Liver (tissue), 9 donors: ENCODE data around the gene MOGAT3. TPM values are rescaled to one million over a fixed set of nuclear protein-coding genes. Genes with fewer than 3 reads are reported as not detected.

Experiments
- DNase-seq: peaks from one replicate; pipeline ENCODE4 v3.0.0-alpha.2; 2017; ENCODE audit warnings: low spot score
- H3K27ac ChIP-seq, 2 donors: one replicate each; pipeline ENCODE4 v1.7.0; 2013; ENCODE audit warnings: inconsistent platforms in 2 of 2, low read length in 2 of 2, control low read depth in 1 of 2, low read depth in 1 of 2, mild to moderate bottlenecking in 1 of 2
- H3K27me3 ChIP-seq, 4 donors: one replicate each; pipeline versions ENCODE4 v1.6.1 to v1.7.0; 2013; ENCODE audit warnings: low read length in 3 of 4, inconsistent platforms in 1 of 4, mild to moderate bottlenecking in 1 of 4, moderate library complexity in 1 of 4; ENCODE audit not compliant: control insufficient read depth in 4 of 4, insufficient read depth in 4 of 4
- H3K36me3 ChIP-seq, 4 donors: one replicate each; pipeline versions ENCODE4 v1.6.1 to v1.7.0; 2013; ENCODE audit warnings: low read length in 3 of 4, mild to moderate bottlenecking in 3 of 4, low read depth in 1 of 4, moderate library complexity in 1 of 4; ENCODE audit not compliant: control insufficient read depth in 4 of 4, insufficient read depth in 3 of 4
- H3K4me1 ChIP-seq, 4 donors: one replicate each; pipeline versions ENCODE4 v1.6.1 to v1.7.0; 2013; ENCODE audit warnings: low read length in 3 of 4, mild to moderate bottlenecking in 3 of 4, moderate library complexity in 1 of 4; ENCODE audit not compliant: control insufficient read depth in 4 of 4, insufficient read depth in 4 of 4
- H3K4me3 ChIP-seq, 3 donors: one replicate each; pipeline versions ENCODE4 v1.6.1 to v1.7.0; 2013; ENCODE audit warnings: low read length in 3 of 3, control low read depth in 1 of 3, low read depth in 1 of 3, mild to moderate bottlenecking in 1 of 3
- H3K9ac ChIP-seq, 2 donors: one replicate each; pipeline ENCODE4 v1.7.0; 2013; ENCODE audit warnings: low read length in 2 of 2, mild to moderate bottlenecking in 2 of 2, moderate library complexity in 2 of 2, control low read depth in 1 of 2, low read depth in 1 of 2
- H3K9me3 ChIP-seq, 4 donors: one replicate each; pipeline versions ENCODE4 v1.6.1 to v1.7.0; 2013; ENCODE audit warnings: low read length in 3 of 4; ENCODE audit not compliant: control insufficient read depth in 4 of 4
- ATF3 ChIP-seq: IDR thresholded peaks from 2 replicates; pipeline ENCODE4 v1.6.1; 2016; ENCODE audit warnings: antibody characterized with exemption
- CTCF ChIP-seq: fragments of 150-350 bp; IDR thresholded peaks from 2 replicates; pipeline ENCODE4 v1.5.1; 2017; ENCODE audit warnings: improper control_type of control experiment, low read depth, low read length; ENCODE audit not compliant: missing input control
- EGR1 ChIP-seq, 2 donors: IDR thresholded peaks; 2 replicates each; pipeline ENCODE4 v1.6.1; 2016 to 2018; ENCODE audit warnings: antibody characterized with exemption in 2 of 2, low read depth in 2 of 2
- FOXA1 ChIP-seq: IDR thresholded peaks from 2 replicates; pipeline ENCODE4 v1.6.1; 2016; ENCODE audit warnings: antibody characterized with exemption
- FOXA2 ChIP-seq: IDR thresholded peaks from 2 replicates; pipeline ENCODE4 v1.6.1; 2016; ENCODE audit warnings: antibody characterized with exemption
- GABPA ChIP-seq, 2 donors: IDR thresholded peaks in 1 of 2; conservative IDR thresholded peaks in 1 of 2; 2 replicates each; pipeline ENCODE4 v1.6.1; 2016; ENCODE audit warnings: antibody characterized with exemption in 2 of 2, mild to moderate bottlenecking in 1 of 2, moderate library complexity in 1 of 2
- HNF4A ChIP-seq, 2 donors: conservative IDR thresholded peaks; 2 replicates each; pipeline ENCODE4 v1.6.1; 2016; ENCODE audit warnings: antibody characterized with exemption in 2 of 2, mild to moderate bottlenecking in 2 of 2
- MAX ChIP-seq: IDR thresholded peaks from 2 replicates; pipeline ENCODE4 v1.6.1; 2016; ENCODE audit warnings: antibody characterized with exemption
- NR2F2 ChIP-seq: IDR thresholded peaks from 2 replicates; pipeline ENCODE4 v1.6.1; 2016; ENCODE audit warnings: antibody characterized with exemption
- RAD21 ChIP-seq, 2 donors: IDR thresholded peaks; 2 replicates each; pipeline ENCODE4 v1.6.1; 2016; ENCODE audit warnings: antibody characterized with exemption in 2 of 2, mild to moderate bottlenecking in 2 of 2
- RXRA ChIP-seq, 2 donors: IDR thresholded peaks; 2 replicates each; pipeline ENCODE4 v1.6.1; 2017 to 2018; ENCODE audit warnings: antibody characterized with exemption in 2 of 2, mild to moderate bottlenecking in 1 of 2
- SP1 ChIP-seq: IDR thresholded peaks from 2 replicates; pipeline ENCODE4 v1.6.1; 2018; ENCODE audit warnings: antibody characterized with exemption, mild to moderate bottlenecking
- TAF1 ChIP-seq: conservative IDR thresholded peaks from 2 replicates; pipeline ENCODE4 v1.6.1; 2016; ENCODE audit warnings: antibody characterized with exemption, mild to moderate bottlenecking
- ZBTB33 ChIP-seq: IDR thresholded peaks from 2 replicates; pipeline ENCODE4 v1.6.1; 2016; ENCODE audit warnings: antibody characterized with exemption
- WGBS: extraction: QIAGEN DNeasy Blood & Tissue Kit; methylation state at CpG from one replicate; pipeline ENCODE4 v1.1.7; 2013; 5-methylcytosine and 5-hydroxymethylcytosine counted together
- polyA plus RNA-seq, 2 donors: library from polyadenylated mRNA; stranded (reverse) in 1 of 2; unstranded in 1 of 2; fragments of 200-250 nt in 1 of 2; fragments of >200 nt in 1 of 2; fragmentation: Nextera tagmentation in 1 of 2; extraction: Ambion mirVana in 1 of 2; gene quantifications; one replicate each; pipeline versions ENCODE4 v1.2.1 to v1.2.3, GENCODE V29; 2013 to 2015
- total RNA-seq, 2 donors: library from RNA; depleted of rRNA; stranded (reverse); fragments of >200 nt; gene quantifications; one replicate each; pipeline ENCODE4 v1.2.3, GENCODE V29; 2014
- donor health status: healthy.
- donor health status: healthy.
- donor health status: healthy.
- donor health status: healthy.
- donor health status: healthy.

MOGAT3 gene
- total and polyA plus RNA-seq, 4 donors, result 1.8 to 7.9 (median 3.7) TPM

- H3K36me3 ChIP-seq, result peaks cover 0 to 3% (median 0%) of the 10 kb centered on the region in 4 donors
- no peak overlapping the region for H3K27ac ChIP-seq
- H3K4me3 ChIP-seq, result no peak overlapping the region
- TF ChIP-seq SP1 (no peak), FOXA2 (no peak), FOXA1 (no peak), TAF1 (no peak)
- no peak overlapping the region for H3K9ac ChIP-seq
- peaks cover 3 to 6% (median 5%) of the 10 kb centered on the region in 4 donors for H3K4me1 ChIP-seq
- H3K9me3 ChIP-seq, result no peaks in the 10 kb centered on the region
- DNase-seq, result no peak
- WGBS, result 87% methylated on average over 8 of the region's 8 CpGs
- no peaks in the 10 kb centered on the region for H3K27me3 ChIP-seq
Measured at GRCh38 chr7:101189109-101189508, 11.7 kb downstream of the MOGAT3 start.

- Histone ChIP-seq H3K27ac (no peak overlapping the region), H3K27me3 (no peaks in the 10 kb centered on the region), H3K9ac (no peak overlapping the region), H3K36me3 (peaks cover 0 to 3% (median 0%) of the 10 kb centered on the region in 4 donors), H3K4me3 (no peak overlapping the region), H3K9me3 (no peaks in the 10 kb centered on the region), H3K4me1 (no peaks in the 10 kb centered on the region)
- 85% methylated on average over 4 of the region's 4 CpGs for WGBS
- TF ChIP-seq CTCF (no peak), ZBTB33 (no peak), TAF1 (no peak), SP1 (no peak), RXRA (IDR thresholded peaks at IDR 0.05) (no peak), GABPA (IDR thresholded peaks at IDR 0.05 in 1 of 2, conservative IDR thresholded peaks at IDR 0.05 in 1 of 2) (no peak), FOXA1 (no peak), EGR1 (IDR thresholded peaks at IDR 0.05; ENCODE audit: low read depth in 2 of 2) (no peak), ATF3 (no peak), MAX (no peak), HNF4A (conservative IDR thresholded peaks at IDR 0.05) (no peak), RAD21 (IDR thresholded peaks at IDR 0.05) (no peak)
- DNase-seq, result no peak
Measured at GRCh38 chr7:101186844-101187428, 13.9 kb downstream of the MOGAT3 start.

GRCh38 chr7:101186194-101186593, 14.6 kb downstream of the MOGAT3 start:
- H3K27me3 ChIP-seq, result no peaks in the 10 kb centered on the region
- H3K27ac ChIP-seq, result no peak overlapping the region
- TF ChIP-seq NR2F2, result no peak
- no peak overlapping the region for H3K9ac ChIP-seq
- H3K4me1 ChIP-seq, result no peaks in the 10 kb centered on the region
- no peak overlapping the region for H3K4me3 ChIP-seq
- WGBS, result 79% methylated on average over 6 of the region's 6 CpGs
- H3K9me3 ChIP-seq, result no peaks in the 10 kb centered on the region
- no peak for DNase-seq
- peaks cover 0 to 3% (median 0%) of the 10 kb centered on the region in 4 donors for H3K36me3 ChIP-seq
